ENCODE results near the gene CPSF3.

GRCh38 chr2:9424447-9425164 lies 1.2 kb downstream of the CPSF3 start:
- TF ChIP-seq CTCF (IDR thresholded peaks at IDR 0.05): no peak
- TF ChIP-seq EP300 (IDR thresholded peaks at IDR 0.05): no peak
